Measurements from ENCODE around the gene PURA.

Gene PURA

GRCh38 chr5:140159014-140159927, 45.4 kb downstream of the PURA start:
- no peaks in the 10 kb centered on the region for H3K9me3 ChIP-seq (replicated peaks in 1 of 11)

GRCh38 chr5:140162275-140162674, 48.4 kb downstream of the PURA start:
- Histone ChIP-seq H3K9ac (no peak overlapping the region), H3K9me3 (replicated peaks in 1 of 11) (no peaks in the 10 kb centered on the region), H4K20me1 (no peaks in the 10 kb centered on the region), H3K36me3 (no peaks in the 10 kb centered on the region), H3K27ac (no peak overlapping the region), H3K4me2 (no peak overlapping the region), H3K4me1 (peaks cover 4 to 18% (median 13%) of the 10 kb centered on the region in 10 experiments; a peak in 16 of 20 replicates), H3K27me3 (no peaks in the 10 kb centered on the region), H3K4me3 (no peak overlapping the region)
- TF ChIP-seq Cebpa-rat (IDR thresholded peaks at IDR 0.05) = no peak

More at GRCh38 chr5:140159014-140159927, 45.4 kb downstream of the PURA start:
- H4K20me1 ChIP-seq = no peaks in the 10 kb centered on the region
- no peak overlapping the region for H3K4me2 ChIP-seq
- TF ChIP-seq Cebpa-rat (IDR thresholded peaks at IDR 0.05) = no peak
- H3K27me3 ChIP-seq = no peaks in the 10 kb centered on the region
- no peaks in the 10 kb centered on the region for H3K36me3 ChIP-seq
- H3K27ac ChIP-seq = no peak overlapping the region
- H3K4me3 ChIP-seq = no peak overlapping the region
- H3K4me1 ChIP-seq = peaks cover 14 to 32% (median 32%) of the 10 kb centered on the region in 10 experiments
- H3K9ac ChIP-seq = no peak overlapping the region

- no peak overlapping the region for H3K4me3 ChIP-seq
- no peak overlapping the region for H3K9ac ChIP-seq
- no peak for TF ChIP-seq Cebpa-rat (IDR thresholded peaks at IDR 0.05)
- no peak overlapping the region for H3K4me2 ChIP-seq
- no peaks in the 10 kb centered on the region for H3K9me3 ChIP-seq (replicated peaks in 1 of 11)
- no peaks in the 10 kb centered on the region for H3K27me3 ChIP-seq
- no peak overlapping the region for H3K27ac ChIP-seq
- no peaks in the 10 kb centered on the region for H3K36me3 ChIP-seq
- peaks cover 0 to 20% (median 15%) of the 10 kb centered on the region in 10 experiments; a peak in 13 of 20 replicates for H3K4me1 ChIP-seq
- no peaks in the 10 kb centered on the region for H4K20me1 ChIP-seq
Measured at GRCh38 chr5:140162781-140163180, 48.9 kb downstream of the PURA start.

GRCh38 chr5:140165101-140165922, 51.4 kb downstream of the PURA start:
- no peak for TF ChIP-seq Cebpa-rat (IDR thresholded peaks at IDR 0.05)
- Histone ChIP-seq H3K36me3 (no peaks in the 10 kb centered on the region), H3K4me1 (peaks cover 0 to 42% (median 19%) of the 10 kb centered on the region in 10 experiments; a peak in 13 of 20 replicates), H3K9me3 (replicated peaks in 1 of 11) (no peaks in the 10 kb centered on the region), H3K27me3 (no peaks in the 10 kb centered on the region), H3K4me3 (no peak overlapping the region), H3K27ac (no peak overlapping the region), H3K9ac (no peak overlapping the region), H4K20me1 (no peaks in the 10 kb centered on the region), H3K4me2 (no peak overlapping the region)

GRCh38 chr5:140165923-140166270, 52.0 kb downstream of the PURA start:
- H3K9me3 ChIP-seq (replicated peaks in 1 of 11) = no peaks in the 10 kb centered on the region
- peak overlapping the region in 1 of 11 experiments; percentile 62; a peak in 1 of 22 replicates for H3K27ac ChIP-seq
- peak overlapping the region in 5 of 11 experiments; percentile 75 to 85 (median 82); a peak in 9 of 22 replicates for H3K4me2 ChIP-seq
- H3K4me1 ChIP-seq = peaks cover 0 to 42% (median 19%) of the 10 kb centered on the region in 10 experiments; a peak in 13 of 20 replicates
- no peak overlapping the region for H3K9ac ChIP-seq
- H3K4me3 ChIP-seq = no peak overlapping the region
- H3K36me3 ChIP-seq = no peaks in the 10 kb centered on the region
- H4K20me1 ChIP-seq = no peaks in the 10 kb centered on the region
- no peaks in the 10 kb centered on the region for H3K27me3 ChIP-seq
- TF ChIP-seq Cebpa-rat (IDR thresholded peaks at IDR 0.05) = no peak

- Histone ChIP-seq H4K20me1 (no peaks in the 10 kb centered on the region), H3K4me1 (peaks cover 0 to 42% (median 19%) of the 10 kb centered on the region in 10 experiments; a peak in 13 of 20 replicates), H3K4me2 (peak overlapping the region in 8 of 11 experiments; percentile 11 to 85 (median 76); a peak in 16 of 22 replicates), H3K27me3 (no peaks in the 10 kb centered on the region), H3K9ac (peak overlapping the region in 2 of 11 experiments; percentile 11 to 28; a peak in 3 of 22 replicates), H3K4me3 (no peak overlapping the region), H3K36me3 (no peaks in the 10 kb centered on the region), H3K9me3 (replicated peaks in 1 of 11) (no peaks in the 10 kb centered on the region), H3K27ac (peak overlapping the region in 5 of 11 experiments; percentile 27 to 62 (median 44); a peak in 9 of 22 replicates)
- TF ChIP-seq Cebpa-rat (IDR thresholded peaks at IDR 0.05) = no peak
Measured at GRCh38 chr5:140166911-140167310, 53.0 kb downstream of the PURA start.

- Histone ChIP-seq H3K4me2 (peak overlapping the region in 2 of 11 experiments; percentile 11 to 85; a peak in 2 of 22 replicates), H3K9ac (no peak overlapping the region), H3K4me1 (peaks cover 0 to 42% (median 19%) of the 10 kb centered on the region in 10 experiments; a peak in 13 of 20 replicates), H3K9me3 (replicated peaks in 1 of 11) (no peaks in the 10 kb centered on the region), H3K27me3 (no peaks in the 10 kb centered on the region), H4K20me1 (no peaks in the 10 kb centered on the region), H3K4me3 (no peak overlapping the region), H3K27ac (no peak overlapping the region), H3K36me3 (no peaks in the 10 kb centered on the region)
- TF ChIP-seq Cebpa-rat (IDR thresholded peaks at IDR 0.05) = no peak
Measured at GRCh38 chr5:140168371-140168770, 54.5 kb downstream of the PURA start.

GRCh38 chr5:140169410-140169809, 55.5 kb downstream of the PURA start:
- no peak overlapping the region for H3K27ac ChIP-seq
- no peaks in the 10 kb centered on the region for H4K20me1 ChIP-seq
- no peaks in the 10 kb centered on the region for H3K9me3 ChIP-seq (replicated peaks in 1 of 11)
- no peak overlapping the region for H3K9ac ChIP-seq
- H3K27me3 ChIP-seq = no peaks in the 10 kb centered on the region
- no peaks in the 10 kb centered on the region for H3K36me3 ChIP-seq
- H3K4me3 ChIP-seq = no peak overlapping the region
- TF ChIP-seq Cebpa-rat (IDR thresholded peaks at IDR 0.05) = no peak
- peak overlapping the region in 4 of 11 experiments; percentile 28 to 78 (median 64); a peak in 8 of 22 replicates for H3K4me2 ChIP-seq
- peaks cover 1 to 47% (median 21%) of the 10 kb centered on the region in 10 experiments; a peak in 18 of 20 replicates for H3K4me1 ChIP-seq

GRCh38 chr5:140172483-140172882, 58.6 kb downstream of the PURA start:
- H3K27ac ChIP-seq = no peak overlapping the region
- no peak overlapping the region for H3K4me3 ChIP-seq
- TF ChIP-seq Cebpa-rat (IDR thresholded peaks at IDR 0.05) = no peak
- H4K20me1 ChIP-seq = peaks cover 0 to 7% (median 0%) of the 10 kb centered on the region in 11 experiments; a peak in 2 of 22 replicates
- no peaks in the 10 kb centered on the region for H3K27me3 ChIP-seq
- H3K9me3 ChIP-seq (replicated peaks in 1 of 11) = no peaks in the 10 kb centered on the region
- no peaks in the 10 kb centered on the region for H3K36me3 ChIP-seq
- no peak overlapping the region for H3K9ac ChIP-seq
- H3K4me1 ChIP-seq = peaks cover 18 to 46% (median 25%) of the 10 kb centered on the region in 10 experiments
- H3K4me2 ChIP-seq = no peak overlapping the region
